Stimulated activated CD8-positive, alpha-beta memory T cell treated with anti-CD3 and anti-CD28 coated beads, Interleukin-15, amount 100 ng/mL, for 4 hours (primary cell): ENCODE measurements around the gene RBMX.
"Not testable (repeated sequence)": the region's sequence is repeated elsewhere in the genome, so short reads cannot be mapped to it uniquely, and the experiment has no call there.

ENCODE experiments used
- DNase-seq, 2 donors: peaks; one replicate each; pipeline ENCODE4 v3.0.0-alpha.2; 2020; ENCODE audit warnings: low read depth in 2 of 2

Gene RBMX

GRCh38 chrX:136880452-136881013, at the start of gene RBMX:
Gene RBMX (minus strand): TSS chrX:136880725. CDS start chrX:136879427, 1,298 bp downstream.
- peak; percentile 71 to 83 for DNase-seq

DNA sequence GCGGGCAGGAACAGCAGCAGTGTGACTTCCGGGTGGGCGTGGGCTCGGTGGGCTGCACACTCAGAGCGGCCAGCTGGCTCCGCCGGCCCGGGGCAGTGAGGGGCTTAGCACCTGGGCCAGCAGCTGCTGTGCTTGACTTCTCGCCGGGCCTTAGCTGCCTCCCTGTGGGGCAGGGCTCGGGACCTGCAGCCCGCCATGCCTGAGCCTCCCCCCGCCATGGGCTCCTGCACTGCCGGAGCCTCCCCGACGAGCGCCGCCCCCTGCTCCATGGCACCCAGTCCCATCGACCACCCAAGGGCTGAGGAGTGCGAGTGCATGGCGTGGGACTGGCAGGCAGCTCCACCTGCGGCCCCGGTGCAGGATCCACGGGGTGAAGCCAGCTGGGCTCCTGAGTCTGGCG, 40.9 kb upstream of the RBMX start:
- not testable (repeated sequence) for DNase-seq

DNA sequence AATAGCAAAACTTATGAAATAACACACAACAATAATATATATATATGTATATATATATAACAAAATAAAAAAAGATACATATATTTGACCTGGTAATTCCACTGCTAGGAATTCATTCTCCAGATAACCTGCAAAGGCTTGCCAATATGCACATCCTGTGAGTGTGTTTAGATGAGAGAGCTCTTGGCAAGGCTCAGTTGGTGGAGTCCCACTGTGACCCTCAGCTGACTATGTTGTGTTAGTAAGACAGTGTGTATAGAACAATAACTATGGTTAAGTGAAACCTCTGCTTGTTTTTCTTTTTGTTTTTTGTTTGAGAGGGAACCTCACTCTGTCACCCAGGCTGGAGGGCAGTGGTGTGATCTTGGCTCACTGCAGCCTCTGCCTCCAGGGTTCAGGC, 39.5 kb upstream of the RBMX start:
- no peak for DNase-seq

DNA sequence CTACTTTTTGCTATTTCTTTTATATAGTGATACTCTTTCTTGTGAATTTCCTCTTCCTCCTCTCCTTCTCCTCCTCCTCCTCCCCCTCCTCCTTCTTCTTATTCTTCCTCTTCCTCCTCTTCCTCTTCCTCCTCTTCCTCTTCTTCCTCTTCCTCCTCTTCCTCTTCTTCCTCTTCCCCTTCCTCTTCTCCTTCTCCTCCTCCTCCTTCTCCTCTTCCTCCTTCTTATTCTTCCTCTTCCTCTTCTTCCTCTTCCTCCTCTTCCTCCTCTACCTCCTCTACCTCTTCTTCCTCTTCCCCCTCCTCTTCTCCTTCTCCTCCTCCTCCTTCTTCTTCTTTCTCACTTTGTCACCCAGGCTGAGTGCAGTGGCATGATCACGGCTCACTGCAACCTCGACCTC, 36.3 kb upstream of the RBMX start:
- DNase-seq, result no peak

- DNase-seq, result not testable (repeated sequence)
Measured at GRCh38 chrX:136911661-136912060, 31.1 kb upstream of the RBMX start.

- no peak for DNase-seq
Measured at GRCh38 chrX:136911253-136911652, 30.7 kb upstream of the RBMX start.

DNA sequence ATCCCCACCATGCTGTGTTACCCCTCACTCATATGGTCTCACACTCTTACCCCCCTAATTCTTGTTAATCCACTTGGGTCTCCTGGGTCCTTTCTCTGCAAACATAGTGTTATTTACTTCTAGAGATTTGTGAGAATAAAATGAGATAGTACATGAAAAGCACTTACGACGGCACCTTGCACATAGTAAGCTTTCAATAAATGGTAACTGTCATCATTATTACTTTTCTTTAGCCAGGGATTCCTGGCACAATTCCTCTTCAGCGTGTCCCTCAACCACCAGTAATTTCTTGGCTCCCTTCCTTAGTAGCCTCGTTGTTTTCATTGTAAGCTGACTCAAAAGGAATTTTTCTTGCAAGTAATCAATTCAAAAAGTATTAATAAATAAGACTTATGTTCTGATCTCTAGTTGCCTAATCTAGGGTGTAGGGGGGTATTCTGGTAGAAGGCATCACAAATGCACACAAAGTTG, 30.1 kb upstream of the RBMX start:
- no peak for DNase-seq

GRCh38 chrX:136909706-136910564, 29.4 kb upstream of the RBMX start:
- peak; percentile 20 to 32 for DNase-seq

DNA sequence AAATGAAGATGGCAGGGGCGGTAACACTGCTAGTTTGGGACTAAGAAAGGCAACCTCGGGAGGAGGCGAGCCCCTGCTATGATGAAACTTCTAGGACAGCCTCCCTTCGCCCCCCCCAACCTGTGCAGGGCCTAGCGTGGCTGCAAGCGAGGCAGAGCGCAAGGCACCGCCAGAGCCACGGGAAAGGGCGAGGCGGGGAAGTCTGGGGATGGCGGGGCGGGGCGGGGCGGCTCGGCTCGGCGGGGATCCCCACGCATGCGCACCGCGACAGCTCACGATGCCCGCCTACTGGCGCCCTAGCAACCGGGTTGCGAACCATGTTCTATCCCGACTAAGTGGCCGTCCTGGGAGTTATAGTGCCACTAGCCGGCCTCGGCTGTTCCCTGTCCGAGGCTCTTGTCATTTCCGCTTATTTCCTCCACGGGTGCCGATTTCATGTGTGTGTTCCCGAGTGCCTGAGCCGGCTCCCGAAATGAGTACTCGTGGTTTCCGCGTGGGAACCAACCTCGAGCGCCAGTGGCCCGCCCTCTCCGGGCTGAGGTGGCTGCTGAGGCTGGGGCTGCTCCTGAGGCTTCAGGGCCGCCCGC, 28.7 kb upstream of the RBMX start:
- DNase-seq, result peak; percentile 53 to 60

DNA sequence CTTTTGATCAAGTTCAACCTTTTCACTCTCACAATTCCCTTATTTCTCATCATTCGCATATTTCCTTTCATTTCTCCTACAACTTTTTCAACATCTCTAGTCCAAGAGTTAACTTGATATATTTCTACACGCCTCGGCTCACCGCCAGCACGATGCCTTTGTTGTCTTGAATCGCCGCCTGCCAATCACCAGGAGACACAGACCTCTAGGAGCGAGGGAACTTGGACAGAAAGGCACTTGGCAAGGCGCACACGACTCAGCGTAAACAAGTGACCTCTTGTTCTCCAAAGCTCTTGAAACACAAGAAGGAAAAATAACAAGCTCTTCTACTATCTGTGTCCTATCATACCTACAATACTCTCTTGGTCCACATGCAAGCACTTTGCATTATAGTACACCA, 27.1 kb upstream of the RBMX start:
- DNase-seq, result no peak

GRCh38 chrX:136906921-136907510, 26.5 kb upstream of the RBMX start:
- DNase-seq, result no peak

DNA sequence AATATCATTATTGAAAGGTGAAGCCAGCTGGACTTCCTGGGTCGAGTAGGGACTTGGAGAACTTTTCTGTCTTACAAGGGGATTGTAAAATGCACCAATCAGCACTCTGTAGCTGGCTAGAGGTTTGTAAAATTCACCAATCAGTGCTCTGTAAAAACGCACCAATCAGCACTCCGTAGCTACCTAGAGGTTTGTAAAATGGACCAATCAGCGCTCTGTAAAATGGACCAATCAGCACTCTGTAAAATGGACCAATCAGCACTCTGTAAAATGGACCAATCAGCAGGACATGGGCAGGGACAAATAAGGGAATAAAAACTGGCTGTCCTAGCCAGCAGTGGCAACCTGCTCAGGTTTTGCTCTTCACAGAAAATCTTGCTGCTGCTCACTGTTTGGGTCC, 23.5 kb upstream of the RBMX start:
- not testable (repeated sequence) for DNase-seq

GRCh38 chrX:136900071-136900470, 19.5 kb upstream of the RBMX start:
- not testable (repeated sequence) for DNase-seq

- DNase-seq, result no peak
Measured at GRCh38 chrX:136899221-136899620, 18.7 kb upstream of the RBMX start.

DNA sequence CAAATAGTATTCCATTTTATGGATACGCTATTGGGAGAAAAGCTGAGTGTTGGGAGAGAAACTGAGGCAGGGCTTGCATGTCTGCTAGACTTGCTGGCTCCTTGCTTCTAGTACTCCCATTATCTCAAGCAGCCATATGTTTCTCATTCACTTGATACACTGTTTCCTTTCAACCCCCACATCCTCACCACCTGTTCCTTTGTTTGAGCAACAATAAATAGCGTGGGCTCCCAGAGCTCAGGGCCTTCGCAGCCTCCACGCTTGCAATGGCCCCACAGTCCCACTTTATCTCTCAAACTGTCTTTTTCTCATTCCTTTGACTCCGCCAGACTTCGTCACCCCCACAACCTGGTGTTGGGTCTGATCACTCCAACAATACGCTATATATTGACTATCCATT, 18.2 kb upstream of the RBMX start:
- not testable (repeated sequence) for DNase-seq

DNA sequence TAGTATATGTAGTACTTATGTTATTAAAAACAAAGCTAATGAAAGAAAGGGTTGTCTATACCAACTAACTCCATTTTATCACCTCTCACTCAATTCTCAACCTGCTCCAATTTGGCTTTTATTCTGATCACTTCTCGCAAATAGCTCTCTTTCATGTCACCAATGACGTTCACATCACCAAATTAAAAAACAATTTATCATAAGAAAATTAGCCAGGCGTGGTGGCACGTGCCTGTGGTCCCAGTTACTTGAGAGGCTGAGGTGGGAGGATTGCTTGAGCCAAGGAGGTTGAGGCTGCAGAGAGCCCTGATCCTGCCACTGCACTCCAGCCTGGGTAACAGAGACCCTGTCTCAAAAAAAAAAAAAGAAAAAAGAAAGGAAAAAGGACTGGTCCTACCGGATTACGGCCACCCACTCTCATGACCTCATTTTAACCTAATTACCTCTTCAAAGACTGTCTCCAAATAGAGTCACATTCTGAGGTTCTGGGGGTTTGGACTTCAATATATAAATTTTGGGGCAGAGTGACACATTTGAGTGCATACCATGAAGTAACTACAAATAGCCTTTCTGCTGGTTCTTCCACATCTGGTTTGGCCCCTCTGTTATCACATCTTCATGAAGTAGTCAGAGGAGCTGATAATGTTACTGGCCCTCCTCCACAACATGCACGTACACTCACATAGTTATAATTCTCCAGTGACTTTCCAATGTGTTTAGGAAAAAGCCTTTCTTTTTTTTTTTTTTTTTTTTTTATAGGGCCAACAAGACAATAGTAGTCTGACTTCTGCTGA, 15.8 kb upstream of the RBMX start:
- DNase-seq, result no peak

DNA sequence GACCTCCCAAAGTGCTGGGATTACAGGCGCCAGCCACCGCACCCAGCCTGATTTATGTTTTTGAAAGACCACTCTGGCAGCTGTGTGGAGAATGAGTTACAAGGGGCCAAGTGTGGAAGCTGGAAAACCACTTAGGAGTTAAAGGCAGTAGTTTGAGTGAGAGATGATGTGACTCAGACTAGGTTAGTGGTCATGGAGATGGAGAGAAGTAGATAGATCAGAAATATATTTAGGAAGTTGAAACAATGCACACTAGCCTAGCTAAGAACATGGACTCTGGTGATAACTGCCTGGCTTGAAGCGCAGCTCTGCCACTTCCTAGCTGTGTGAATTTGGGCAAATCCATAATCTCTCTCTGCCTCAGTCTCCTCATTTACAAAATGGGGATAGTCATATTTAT, 11.9 kb upstream of the RBMX start:
- no peak for DNase-seq

DNA sequence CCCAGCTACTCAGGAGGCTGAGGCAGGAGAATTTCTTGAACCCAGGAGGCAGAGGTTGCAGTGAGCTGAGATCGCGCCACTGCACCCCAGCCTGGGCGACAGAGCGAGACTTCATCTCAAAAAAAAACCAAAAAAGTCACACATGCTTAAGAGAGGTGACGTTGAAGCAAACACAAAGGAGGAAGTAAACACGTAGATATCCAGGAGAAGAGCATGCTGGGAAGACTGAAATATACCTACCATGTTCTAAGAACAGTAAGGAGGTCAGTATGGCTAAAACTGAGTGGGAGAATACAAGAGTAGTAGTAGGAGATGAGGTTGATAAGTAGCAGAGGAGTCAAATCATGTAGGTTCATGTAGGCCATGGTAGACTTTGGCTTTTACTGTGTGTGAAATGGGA, 10.1 kb upstream of the RBMX start:
- DNase-seq, result not testable (repeated sequence)

- DNase-seq, result no peak
Measured at GRCh38 chrX:136889269-136889668, 8.7 kb upstream of the RBMX start.

DNA sequence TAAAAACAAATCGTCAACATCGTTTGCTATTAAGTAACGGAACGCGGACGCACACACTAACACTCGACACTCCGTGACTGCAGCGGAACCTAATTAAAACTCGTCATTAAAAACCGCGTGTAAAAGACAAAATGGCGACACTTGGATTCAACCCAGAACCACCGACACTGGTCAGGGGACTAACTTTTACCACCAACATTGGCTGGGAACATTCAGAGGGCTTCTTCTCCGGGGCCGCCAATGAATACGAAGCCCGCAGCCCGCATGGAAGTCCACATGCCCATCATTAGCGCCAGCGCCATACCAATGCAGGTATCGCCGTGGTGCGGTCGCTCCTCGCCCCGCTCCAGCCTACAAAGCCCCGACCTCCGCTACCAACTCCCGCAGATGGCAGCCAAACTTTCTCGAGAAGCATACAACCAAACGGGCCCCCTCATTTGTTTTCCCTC, 498 bp downstream of the RBMX start:
- peak; percentile 2 to 11 for DNase-seq

DNA sequence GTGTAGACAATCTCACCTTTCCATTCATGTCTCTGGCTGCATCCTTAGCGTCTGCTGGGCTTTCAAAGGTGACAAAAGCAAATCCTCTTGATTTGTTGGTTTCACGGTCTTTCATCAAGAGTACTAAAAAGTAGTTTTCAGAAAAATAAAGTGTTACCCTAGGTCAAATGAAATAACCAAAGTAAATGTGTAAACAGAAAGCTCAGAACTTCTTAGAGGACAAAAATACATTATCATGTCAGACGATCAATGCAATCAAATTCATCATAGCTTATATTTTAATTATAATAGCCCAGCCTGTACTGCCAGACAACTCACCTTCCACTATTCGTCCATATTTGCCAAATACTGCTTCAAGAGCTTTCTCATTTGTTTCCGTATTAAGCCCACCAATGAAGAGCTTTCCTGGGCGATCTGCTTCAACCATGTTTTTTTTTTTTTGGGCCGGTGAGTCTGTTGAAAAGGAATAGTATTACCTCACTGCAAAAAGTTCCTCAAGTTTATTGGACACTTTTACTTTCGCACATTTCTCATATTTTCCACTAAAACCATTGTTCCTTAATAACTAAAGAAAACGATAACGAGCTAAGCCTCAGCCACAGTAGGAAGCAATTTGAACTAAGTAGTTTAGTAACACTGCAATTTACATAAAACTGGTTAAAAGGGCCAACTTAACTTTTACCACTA, 1.4 kb downstream of the RBMX start:
- no peak for DNase-seq
